IPS DF 6.9 (cell line): ENCODE data around the gene HMCN2.

ENCODE experiments used
- DNase-seq: peaks from one replicate; pipeline ENCODE4 v3.0.0-alpha.2; 2013; ENCODE audit warnings: low read depth, low spot score
- H3K27ac ChIP-seq: one replicate; pipeline ENCODE4 v1.5.1; 2013; ENCODE audit warnings: low read length, control low read depth
- H3K27me3 ChIP-seq: 2 replicates; pipeline ENCODE4 v1.6.1; 2013; ENCODE audit warnings: mild to moderate bottlenecking, low read length; ENCODE audit not compliant: control insufficient read depth, insufficient read depth
- H3K36me3 ChIP-seq: 2 replicates; pipeline ENCODE4 v1.6.1; 2013; ENCODE audit warnings: low read length; ENCODE audit not compliant: control insufficient read depth, insufficient read depth
- H3K4me1 ChIP-seq: 2 replicates; pipeline ENCODE4 v1.6.1; 2013; ENCODE audit warnings: low read length; ENCODE audit not compliant: control insufficient read depth, insufficient read depth
- H3K4me3 ChIP-seq: 2 replicates; pipeline ENCODE4 v1.5.1; 2013; ENCODE audit warnings: mild to moderate bottlenecking, low read length
- H3K9me3 ChIP-seq: 2 replicates; pipeline ENCODE4 v1.6.1; 2013; ENCODE audit warnings: low read length, inconsistent platforms; ENCODE audit not compliant: control insufficient read depth, insufficient read depth
- WGBS: extraction: QIAGEN DNeasy Blood & Tissue Kit; methylation state at CpG from one replicate; pipeline ENCODE4 v1.1.7; 2013; ENCODE audit warnings: mixed read lengths, missing lambda C conversion rate; ENCODE audit not compliant: insufficient read length, insufficient coverage; 5-methylcytosine and 5-hydroxymethylcytosine counted together

The HMCN2 gene

DNA sequence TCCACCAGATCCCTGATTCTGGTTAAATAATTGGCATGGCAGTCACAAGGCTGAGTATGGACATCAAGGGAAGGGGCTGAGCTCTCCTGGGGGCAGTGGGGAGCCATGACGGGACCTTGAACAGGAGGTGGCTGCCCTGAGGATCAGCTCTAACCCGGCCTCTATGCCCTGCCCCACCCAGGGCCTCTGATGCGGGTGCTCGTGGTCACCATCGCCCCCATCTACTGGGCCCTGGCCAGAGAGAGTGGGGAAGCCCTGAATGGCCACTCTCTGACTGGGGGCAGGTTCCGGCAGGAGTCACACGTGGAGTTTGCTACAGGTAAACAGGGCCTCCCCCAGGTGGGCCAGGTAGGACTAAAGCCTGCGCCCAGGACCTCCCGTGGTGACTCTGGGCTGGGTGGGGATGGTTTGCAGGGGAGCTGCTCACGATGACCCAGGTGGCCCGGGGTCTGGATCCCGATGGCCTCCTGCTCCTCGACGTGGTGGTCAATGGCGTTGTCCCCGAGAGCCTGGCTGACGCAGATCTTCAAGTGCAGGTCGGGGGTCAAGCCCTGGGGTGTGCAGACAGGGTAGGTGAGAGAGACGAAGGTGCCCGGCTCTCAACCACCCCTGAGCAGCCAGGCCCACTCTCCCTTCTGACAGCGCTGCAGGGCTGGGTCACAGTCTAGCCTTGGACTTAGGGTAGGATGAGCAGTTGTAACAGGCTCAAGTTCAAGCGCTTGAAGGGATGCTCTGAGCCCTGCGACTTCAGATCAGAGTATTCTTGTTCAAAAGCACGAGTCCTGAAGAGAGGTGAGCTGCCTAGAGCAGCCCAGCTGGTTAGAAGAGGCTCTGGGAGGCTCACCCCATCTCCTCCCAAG is 159.3 kb downstream of the HMCN2 start:
- Histone ChIP-seq H3K9me3 (no peaks in the 10 kb centered on the region), H3K36me3 (no peaks in the 10 kb centered on the region), H3K27me3 (no peaks in the 10 kb centered on the region), H3K4me1 (peaks cover 7% of the 10 kb centered on the region; the same call in 1 of the 2 replicates), H3K4me3 (no peak overlapping the region), H3K27ac (no peak overlapping the region)
- no peak for DNase-seq
- no CpG with 5 or more reads among the region's 24 CpGs for WGBS

DNA sequence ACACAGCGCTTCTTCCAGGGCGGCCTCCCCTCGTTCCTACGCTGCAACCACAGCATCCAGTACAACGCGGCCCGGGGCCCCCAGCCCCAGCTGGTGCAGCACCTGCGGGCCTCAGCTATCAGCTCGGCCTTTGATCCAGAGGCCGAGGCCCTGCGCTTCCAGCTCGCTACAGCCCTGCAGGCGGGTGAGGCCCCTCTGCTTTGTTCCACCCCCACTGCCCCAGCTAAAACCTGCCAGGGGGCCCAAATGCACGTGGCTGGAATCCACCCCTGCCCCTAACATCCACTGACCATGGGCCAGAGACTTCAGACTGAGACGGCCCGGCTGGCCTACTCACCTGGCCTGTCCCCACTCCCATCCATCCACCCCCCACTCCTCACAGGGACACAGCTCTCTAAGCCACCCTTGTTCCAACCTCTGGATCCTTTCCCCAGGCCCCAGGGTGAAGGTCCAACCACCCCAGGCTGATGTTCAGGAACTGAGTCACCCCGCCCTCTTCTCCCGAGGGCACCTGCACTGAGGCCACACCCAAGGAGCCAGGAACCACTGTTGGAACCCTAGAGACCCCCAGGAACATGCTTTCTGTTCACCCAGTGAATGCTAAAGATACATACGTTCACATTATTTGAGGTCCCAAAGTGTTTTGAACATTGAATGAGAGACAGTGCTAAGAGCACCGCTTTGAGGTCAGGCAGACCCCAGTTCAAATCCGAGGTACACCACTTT is 160.3 kb downstream of the HMCN2 start:
- WGBS, result no CpG with 5 or more reads among the region's 21 CpGs
- no peak overlapping the region for H3K4me3 ChIP-seq
- peaks cover 7% of the 10 kb centered on the region; the same call in 1 of the 2 replicates for H3K4me1 ChIP-seq

DNA sequence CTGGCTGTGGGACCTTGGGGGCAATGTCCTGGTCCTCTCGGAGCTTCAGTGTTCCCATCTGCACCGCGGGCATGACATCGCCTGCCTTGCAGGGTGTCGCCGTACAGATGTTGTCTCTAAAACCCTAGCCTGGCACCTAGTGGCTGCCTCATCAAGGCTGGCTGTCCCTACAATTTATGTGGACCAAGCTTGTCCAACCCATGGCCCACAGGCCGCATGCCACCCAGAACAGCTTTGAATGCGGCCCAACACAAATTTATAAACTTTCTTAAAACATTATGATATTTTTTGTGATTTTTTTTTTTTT is 160.9 kb downstream of the HMCN2 start:
- Histone ChIP-seq H3K4me1 (peaks cover 7% of the 10 kb centered on the region; the same call in 1 of the 2 replicates), H3K27ac (no peak overlapping the region), H3K9me3 (no peaks in the 10 kb centered on the region), H3K36me3 (no peaks in the 10 kb centered on the region), H3K27me3 (no peaks in the 10 kb centered on the region), H3K4me3 (no peak overlapping the region)
- no CpG with 5 or more reads among the region's 8 CpGs for WGBS
- no peak for DNase-seq

More for the DNA sequence above, 160.3 kb downstream of the HMCN2 start:
- Histone ChIP-seq H3K27ac (no peak overlapping the region), H3K36me3 (no peaks in the 10 kb centered on the region), H3K27me3 (no peaks in the 10 kb centered on the region), H3K9me3 (no peaks in the 10 kb centered on the region)
- DNase-seq, result no peak

DNA sequence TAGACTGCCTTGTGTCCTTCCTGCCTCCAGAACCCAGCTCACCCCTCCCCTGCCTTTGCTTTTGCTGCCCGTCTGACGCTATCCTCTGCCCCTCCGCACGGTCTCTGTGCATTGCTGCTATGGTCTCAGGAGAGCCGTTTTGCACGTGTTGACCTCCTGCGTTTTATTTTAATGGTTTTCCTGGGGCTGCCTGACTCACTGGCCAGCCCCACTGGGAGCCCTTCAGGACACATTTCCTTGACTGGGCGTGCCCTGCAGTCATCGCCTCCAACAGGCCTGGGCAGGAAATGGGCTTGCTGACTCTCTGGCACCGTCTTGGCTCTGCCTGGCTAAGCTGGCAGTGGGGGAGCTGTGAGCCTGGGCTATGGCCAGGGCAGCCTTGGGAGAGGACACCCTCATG is 161.3 kb downstream of the HMCN2 start:
- no peaks in the 10 kb centered on the region for H3K27me3 ChIP-seq
- no CpG with 5 or more reads among the region's 10 CpGs for WGBS
- no peak for DNase-seq
- no peak overlapping the region for H3K27ac ChIP-seq
- no peaks in the 10 kb centered on the region for H3K36me3 ChIP-seq
- no peaks in the 10 kb centered on the region for H3K9me3 ChIP-seq
- H3K4me3 ChIP-seq, result no peak overlapping the region
- H3K4me1 ChIP-seq, result peaks cover 5% of the 10 kb centered on the region; the same call in 1 of the 2 replicates

DNA sequence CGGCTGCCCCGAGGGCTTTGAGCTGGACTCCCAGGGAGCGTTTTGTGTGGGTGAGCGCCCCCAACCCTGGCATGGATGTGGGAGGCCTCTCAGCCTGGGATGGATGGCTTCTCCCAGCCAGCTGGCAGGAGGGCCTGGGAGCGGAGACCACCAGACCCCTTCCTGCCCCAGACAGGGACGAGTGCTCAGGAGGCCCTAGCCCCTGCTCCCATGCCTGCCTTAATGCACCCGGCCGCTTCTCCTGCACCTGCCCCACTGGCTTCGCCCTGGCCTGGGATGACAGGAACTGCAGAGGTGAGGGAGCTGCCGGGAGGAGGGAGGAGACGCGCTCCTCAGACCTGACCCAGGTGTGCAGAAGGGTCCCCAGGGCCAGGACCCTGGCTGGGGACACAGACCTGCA is 161.8 kb downstream of the HMCN2 start:
- H3K9me3 ChIP-seq, result no peaks in the 10 kb centered on the region
- DNase-seq, result no peak
- peaks cover 3% of the 10 kb centered on the region; the same call in 1 of the 2 replicates for H3K4me1 ChIP-seq
- no peak overlapping the region for H3K27ac ChIP-seq
- 0 out of 2 replicates have a peak, but pooled peaks cover under 1% of the 10 kb centered on the region for H3K27me3 ChIP-seq
- WGBS, result no CpG with 5 or more reads among the region's 12 CpGs
- H3K36me3 ChIP-seq, result no peaks in the 10 kb centered on the region
- no peak overlapping the region for H3K4me3 ChIP-seq

DNA sequence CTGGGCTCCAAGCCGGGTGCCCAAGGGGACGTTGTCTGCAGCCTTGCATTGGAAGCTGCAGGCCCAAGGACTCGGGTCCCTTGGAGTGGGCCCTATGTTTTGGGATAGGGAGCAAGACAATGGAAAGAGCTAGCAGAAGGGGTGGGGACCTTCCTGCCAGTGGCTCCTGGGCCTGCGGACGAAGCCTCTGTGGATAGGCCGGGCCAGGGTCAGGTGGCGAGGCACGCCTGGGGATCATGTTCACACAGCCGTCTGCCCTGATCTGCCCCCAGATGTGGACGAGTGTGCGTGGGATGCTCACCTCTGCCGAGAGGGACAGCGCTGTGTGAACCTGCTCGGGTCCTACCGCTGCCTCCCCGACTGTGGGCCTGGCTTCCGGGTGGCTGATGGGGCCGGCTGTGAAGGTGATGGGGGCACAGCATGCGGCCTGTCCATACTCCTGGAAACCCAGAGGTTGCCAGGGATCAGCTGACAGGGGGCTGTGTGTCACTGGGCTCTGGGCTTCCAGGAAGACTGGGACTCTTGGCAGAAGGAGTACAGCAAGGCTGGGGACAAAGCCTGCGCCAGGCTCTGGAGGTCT is 162.6 kb downstream of the HMCN2 start:
- Histone ChIP-seq H3K9me3 (no peaks in the 10 kb centered on the region), H3K27ac (no peak overlapping the region), H3K4me1 (peaks cover 4% of the 10 kb centered on the region), H3K27me3 (0 out of 2 replicates have a peak, but pooled peaks cover 2% of the 10 kb centered on the region), H3K4me3 (no peak overlapping the region), H3K36me3 (no peaks in the 10 kb centered on the region)
- no CpG with 5 or more reads among the region's 20 CpGs for WGBS
- no peak for DNase-seq

DNA sequence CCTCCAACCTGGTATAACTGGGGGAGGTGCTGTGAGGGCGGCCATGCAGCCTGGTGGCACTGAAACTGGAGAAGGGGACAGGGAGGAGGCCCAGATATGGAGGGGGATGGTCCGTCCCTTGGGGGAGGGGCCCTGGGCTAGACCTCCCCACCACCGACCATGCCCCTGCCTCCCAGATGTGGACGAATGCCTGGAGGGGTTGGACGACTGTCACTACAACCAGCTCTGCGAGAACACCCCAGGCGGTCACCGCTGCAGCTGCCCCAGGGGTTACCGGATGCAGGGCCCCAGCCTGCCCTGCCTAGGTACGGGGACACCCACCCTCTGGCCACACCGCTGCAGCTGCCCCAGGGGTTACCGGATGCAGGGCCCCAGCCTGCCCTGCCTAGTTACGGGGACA is 163.8 kb downstream of the HMCN2 start:
- Histone ChIP-seq H3K27ac (no peak overlapping the region), H3K4me3 (no peak overlapping the region), H3K27me3 (peaks cover 2% of the 10 kb centered on the region; the same call in 1 of the 2 replicates), H3K4me1 (peaks cover 4% of the 10 kb centered on the region), H3K9me3 (no peaks in the 10 kb centered on the region), H3K36me3 (no peaks in the 10 kb centered on the region)
- WGBS, result no CpG with 5 or more reads among the region's 13 CpGs
- no peak for DNase-seq

DNA sequence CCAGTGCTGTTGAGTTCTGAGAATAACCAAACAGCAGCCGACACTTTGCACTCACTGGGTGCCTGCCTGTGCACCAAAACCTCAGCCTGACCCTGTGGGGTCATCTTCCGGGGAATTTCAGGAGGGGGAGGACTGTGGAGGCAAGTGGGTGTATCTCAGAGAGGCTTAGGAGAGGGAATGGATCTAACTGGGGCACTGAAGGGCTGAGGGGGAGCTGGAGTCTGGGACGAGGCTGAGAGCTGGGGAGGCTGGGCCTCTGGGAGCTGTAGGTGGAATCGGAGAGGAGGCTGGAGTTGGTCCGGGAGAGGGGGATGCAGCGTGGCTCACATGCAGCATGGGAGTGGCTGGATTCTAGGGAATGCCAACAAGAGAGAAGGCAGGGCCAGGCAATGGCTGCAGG is 164.3 kb downstream of the HMCN2 start:
- no peak overlapping the region for H3K27ac ChIP-seq
- no peaks in the 10 kb centered on the region for H3K9me3 ChIP-seq
- DNase-seq, result no peak
- no peaks in the 10 kb centered on the region for H3K36me3 ChIP-seq
- H3K27me3 ChIP-seq, result peaks cover 2% of the 10 kb centered on the region; the same call in 1 of the 2 replicates
- no peak overlapping the region for H3K4me3 ChIP-seq
- no CpG with 5 or more reads among the region's 6 CpGs for WGBS
- peaks cover 4% of the 10 kb centered on the region for H3K4me1 ChIP-seq

DNA sequence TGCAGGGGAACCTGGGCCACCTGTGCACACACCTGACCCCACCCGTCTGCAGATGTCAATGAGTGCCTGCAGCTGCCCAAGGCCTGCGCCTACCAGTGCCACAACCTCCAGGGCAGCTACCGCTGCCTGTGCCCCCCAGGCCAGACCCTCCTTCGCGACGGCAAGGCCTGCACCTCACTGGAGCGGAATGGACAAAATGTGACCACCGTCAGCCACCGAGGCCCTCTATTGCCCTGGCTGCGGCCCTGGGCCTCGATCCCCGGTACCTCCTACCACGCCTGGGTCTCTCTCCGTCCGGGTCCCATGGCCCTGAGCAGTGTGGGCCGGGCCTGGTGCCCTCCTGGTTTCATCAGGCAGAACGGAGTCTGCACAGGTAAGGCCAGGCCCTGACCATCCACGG is 164.7 kb downstream of the HMCN2 start:
- Histone ChIP-seq H3K4me3 (no peak overlapping the region), H3K27ac (no peak overlapping the region), H3K9me3 (no peaks in the 10 kb centered on the region), H3K27me3 (peaks cover 2% of the 10 kb centered on the region; the same call in 1 of the 2 replicates), H3K4me1 (peaks cover 4% of the 10 kb centered on the region), H3K36me3 (no peaks in the 10 kb centered on the region)
- DNase-seq, result no peak
- no CpG with 5 or more reads among the region's 18 CpGs for WGBS

DNA sequence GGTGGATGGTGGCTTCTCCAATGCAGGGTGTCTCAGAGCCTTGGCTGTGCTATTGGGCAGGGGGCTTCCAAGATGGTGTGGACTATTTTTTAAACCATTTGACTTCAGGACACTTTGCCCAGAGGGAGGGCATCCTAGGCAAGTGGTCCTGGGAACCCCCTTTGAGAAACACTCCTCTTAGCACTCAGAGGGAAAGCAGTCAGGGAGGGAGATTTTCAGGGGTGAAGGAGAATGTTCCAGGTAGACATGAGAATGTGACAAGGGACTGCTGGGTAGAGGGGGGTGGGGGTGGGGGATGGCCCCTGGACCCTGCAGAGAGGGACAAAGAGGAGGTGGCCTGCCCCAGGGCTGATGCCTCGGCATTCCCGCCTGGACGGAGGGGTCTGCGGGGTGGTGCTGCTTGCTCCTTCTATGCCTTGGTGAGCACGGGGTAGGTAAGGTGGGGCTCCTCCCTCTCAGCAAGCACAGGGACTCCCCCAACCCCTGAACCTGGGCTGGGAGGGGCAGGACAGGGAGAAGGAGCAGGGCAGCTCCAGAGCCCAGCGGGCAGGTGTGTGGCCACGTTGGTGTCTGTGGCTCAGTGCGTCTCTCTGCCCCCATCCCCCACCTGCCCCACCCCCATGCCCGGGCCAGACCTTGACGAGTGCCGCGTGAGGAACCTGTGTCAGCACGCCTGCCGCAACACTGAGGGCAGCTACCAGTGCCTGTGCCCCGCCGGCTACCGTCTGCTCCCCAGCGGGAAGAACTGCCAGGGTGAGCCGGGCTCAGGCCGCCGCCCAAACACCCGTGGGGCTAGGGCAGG is 165.4 kb downstream of the HMCN2 start:
- WGBS, result no CpG with 5 or more reads among the region's 22 CpGs
- Histone ChIP-seq H3K4me1 (peaks cover 4% of the 10 kb centered on the region), H3K27me3 (peaks cover 2% of the 10 kb centered on the region; the same call in 1 of the 2 replicates), H3K27ac (no peak overlapping the region), H3K36me3 (no peaks in the 10 kb centered on the region), H3K4me3 (no peak overlapping the region), H3K9me3 (no peaks in the 10 kb centered on the region)
- DNase-seq, result no peak
